ENCODE results near the gene KHDRBS1.

DNA sequence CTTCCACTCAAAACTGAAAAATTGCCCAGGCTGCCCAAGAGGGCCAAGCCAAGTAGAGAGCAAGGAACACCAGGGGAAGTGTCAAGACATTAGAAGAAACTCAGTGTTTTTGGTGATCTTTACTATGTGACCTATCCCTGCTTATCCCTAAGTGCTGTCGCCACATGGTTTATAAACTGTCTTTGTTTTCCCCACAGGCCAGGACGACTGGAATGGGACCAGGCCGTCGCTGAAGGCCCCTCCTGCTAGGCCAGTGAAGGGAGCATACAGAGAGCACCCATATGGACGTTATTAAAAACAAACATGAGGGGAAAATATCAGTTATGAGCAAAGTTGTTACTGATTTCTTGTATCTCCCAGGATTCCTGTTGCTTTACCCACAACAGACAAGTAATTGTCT, 28.7 kb downstream of the KHDRBS1 start:
- TF ChIP-seq, protein P1, sequence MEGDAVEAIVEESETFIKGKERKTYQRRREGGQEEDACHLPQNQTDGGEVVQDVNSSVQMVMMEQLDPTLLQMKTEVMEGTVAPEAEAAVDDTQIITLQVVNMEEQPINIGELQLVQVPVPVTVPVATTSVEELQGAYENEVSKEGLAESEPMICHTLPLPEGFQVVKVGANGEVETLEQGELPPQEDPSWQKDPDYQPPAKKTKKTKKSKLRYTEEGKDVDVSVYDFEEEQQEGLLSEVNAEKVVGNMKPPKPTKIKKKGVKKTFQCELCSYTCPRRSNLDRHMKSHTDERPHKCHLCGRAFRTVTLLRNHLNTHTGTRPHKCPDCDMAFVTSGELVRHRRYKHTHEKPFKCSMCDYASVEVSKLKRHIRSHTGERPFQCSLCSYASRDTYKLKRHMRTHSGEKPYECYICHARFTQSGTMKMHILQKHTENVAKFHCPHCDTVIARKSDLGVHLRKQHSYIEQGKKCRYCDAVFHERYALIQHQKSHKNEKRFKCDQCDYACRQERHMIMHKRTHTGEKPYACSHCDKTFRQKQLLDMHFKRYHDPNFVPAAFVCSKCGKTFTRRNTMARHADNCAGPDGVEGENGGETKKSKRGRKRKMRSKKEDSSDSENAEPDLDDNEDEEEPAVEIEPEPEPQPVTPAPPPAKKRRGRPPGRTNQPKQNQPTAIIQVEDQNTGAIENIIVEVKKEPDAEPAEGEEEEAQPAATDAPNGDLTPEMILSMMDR (IDR thresholded peaks at IDR 0.05): no peak
- no peak for TF ChIP-seq POLR2AphosphoS5 (IDR thresholded peaks at IDR 0.05)
